Mucosa of gallbladder (tissue), 1 donor: ENCODE measurements around the gene UPF2. TPM values are rescaled to one million over a fixed set of nuclear protein-coding genes. Genes with fewer than 3 reads are reported as not detected.
"Not testable (repeated sequence)": the region's sequence is repeated elsewhere in the genome, so short reads cannot be mapped to it uniquely, and the experiment has no call there.

Source experiments
- DNase-seq: peaks from one replicate; pipeline ENCODE4 v3.0.0-alpha.2; 2020; ENCODE audit warnings: low spot score
- total RNA-seq: library from RNA; stranded (reverse); gene quantifications from one replicate; pipeline ENCODE4 v1.2.1, GENCODE V29; 2021
- donor health status: DM: no; HTN: no; CAD: no.

UPF2 gene, protein sequence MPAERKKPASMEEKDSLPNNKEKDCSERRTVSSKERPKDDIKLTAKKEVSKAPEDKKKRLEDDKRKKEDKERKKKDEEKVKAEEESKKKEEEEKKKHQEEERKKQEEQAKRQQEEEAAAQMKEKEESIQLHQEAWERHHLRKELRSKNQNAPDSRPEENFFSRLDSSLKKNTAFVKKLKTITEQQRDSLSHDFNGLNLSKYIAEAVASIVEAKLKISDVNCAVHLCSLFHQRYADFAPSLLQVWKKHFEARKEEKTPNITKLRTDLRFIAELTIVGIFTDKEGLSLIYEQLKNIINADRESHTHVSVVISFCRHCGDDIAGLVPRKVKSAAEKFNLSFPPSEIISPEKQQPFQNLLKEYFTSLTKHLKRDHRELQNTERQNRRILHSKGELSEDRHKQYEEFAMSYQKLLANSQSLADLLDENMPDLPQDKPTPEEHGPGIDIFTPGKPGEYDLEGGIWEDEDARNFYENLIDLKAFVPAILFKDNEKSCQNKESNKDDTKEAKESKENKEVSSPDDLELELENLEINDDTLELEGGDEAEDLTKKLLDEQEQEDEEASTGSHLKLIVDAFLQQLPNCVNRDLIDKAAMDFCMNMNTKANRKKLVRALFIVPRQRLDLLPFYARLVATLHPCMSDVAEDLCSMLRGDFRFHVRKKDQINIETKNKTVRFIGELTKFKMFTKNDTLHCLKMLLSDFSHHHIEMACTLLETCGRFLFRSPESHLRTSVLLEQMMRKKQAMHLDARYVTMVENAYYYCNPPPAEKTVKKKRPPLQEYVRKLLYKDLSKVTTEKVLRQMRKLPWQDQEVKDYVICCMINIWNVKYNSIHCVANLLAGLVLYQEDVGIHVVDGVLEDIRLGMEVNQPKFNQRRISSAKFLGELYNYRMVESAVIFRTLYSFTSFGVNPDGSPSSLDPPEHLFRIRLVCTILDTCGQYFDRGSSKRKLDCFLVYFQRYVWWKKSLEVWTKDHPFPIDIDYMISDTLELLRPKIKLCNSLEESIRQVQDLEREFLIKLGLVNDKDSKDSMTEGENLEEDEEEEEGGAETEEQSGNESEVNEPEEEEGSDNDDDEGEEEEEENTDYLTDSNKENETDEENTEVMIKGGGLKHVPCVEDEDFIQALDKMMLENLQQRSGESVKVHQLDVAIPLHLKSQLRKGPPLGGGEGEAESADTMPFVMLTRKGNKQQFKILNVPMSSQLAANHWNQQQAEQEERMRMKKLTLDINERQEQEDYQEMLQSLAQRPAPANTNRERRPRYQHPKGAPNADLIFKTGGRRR
- total RNA-seq, result 15.8 TPM

DNA sequence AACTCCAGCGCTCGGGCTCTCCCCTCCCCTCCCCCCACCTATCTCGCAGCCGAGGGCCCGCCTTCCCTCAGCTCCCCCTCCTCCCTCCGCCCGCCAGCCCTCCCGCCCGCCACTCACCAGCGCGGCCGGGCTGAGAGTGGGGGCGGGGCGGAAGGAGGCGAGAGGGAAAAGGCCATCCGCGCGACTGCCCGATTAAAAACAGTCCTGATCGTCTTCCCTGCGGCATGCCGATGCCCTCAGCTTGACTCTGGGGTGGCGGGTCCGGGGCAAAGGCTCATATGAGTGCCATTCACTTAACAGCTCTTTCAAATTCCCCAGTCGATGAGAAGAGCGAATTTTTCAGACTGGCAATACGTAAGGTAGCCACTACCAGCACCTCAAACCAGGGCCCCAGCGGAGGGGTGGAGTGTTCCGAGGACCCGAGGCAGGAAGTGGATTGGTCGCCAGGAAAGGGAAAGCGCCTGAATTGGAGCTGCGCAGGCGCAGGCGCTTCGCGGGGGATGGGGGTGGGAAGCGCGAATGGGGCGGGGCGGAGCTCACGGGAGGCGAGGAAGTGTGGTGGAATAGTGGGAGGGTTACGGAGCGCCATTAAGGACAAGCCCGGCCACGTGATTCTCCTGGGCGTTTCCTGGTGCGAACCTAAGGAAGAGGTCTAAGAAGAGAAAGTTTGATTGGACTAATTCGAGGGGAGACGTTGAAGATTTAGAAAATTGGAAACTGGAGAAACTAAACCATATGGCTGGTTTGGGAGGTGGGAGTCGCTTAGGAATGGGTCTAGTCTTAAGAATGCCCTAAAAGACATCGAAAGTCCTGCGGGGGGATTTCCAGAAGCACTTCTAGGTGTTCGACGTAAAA, at the start of gene UPF2:
UPF2 (minus strand) TSS at position 13 of the 855 bp plus-strand sequence. CDS start 7,386 bp downstream, outside the sequence.
- peak; percentile 99 for DNase-seq

DNA sequence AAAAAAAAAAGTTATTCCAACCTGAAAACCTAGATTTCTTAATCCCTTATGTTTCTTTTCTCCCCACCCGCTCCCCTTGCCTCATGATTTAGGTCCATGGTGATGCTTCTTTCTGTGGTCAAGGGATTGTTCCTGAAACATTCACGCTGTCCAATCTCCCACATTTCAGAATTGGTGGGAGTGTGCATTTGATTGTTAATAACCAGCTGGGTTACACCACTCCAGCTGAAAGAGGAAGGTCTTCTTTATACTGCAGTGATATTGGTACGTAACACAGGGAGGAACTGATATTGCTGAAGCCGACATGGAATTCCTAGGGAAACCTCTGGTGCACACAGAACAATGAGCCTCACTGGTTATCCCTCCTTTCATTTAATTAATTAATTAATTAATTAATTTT, 48.8 kb upstream of the UPF2 start:
- DNase-seq, result no peak

DNA sequence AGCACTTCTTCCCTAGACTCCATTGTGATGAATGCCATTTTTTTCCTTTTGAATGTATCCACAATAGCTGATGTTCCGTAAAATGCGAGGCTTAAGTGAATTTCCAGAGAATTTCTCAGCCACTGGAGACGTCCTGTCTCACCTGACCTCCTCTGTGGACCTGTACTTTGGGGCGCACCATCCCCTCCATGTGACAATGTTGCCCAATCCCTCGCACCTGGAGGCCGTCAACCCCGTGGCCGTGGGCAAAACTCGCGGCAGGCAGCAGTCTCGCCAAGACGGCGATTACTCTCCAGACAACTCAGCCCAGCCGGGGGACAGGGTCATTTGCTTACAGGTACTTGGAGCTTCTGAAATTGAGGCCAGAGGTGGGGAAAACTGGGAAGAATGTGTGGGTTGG, 46.3 kb upstream of the UPF2 start:
- no peak for DNase-seq

DNA sequence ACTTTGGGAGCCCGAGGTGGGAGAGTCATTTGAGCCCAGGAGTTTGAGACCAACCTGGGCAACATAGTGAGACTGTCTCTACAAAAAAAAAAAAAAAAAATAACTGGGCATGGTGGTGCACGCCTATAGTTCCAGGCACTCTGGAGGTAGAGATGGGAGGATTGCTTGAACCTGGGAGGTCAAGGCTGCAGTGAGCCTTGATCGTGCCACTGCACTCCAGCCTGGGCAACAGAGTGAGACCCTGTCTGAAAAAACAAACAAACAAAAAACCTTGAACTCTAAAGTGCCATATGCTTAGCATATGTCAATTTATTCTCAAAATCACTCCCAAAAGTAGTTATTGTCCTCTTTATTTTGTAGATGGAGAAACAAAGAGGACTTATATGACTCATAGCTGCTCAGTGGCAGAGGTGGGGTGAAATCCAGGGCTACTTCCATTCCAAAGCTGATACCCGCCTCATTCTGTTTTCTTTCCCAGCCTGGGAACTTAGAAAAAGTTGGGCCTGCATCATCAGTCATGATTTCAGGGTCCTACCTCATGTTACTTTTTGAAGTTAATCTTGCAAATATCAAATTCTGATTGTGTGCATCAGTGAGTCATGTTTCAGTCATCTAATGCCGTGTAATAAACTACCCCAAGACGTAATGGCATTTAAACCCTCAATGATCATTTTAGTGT, 39.4 kb upstream of the UPF2 start:
- DNase-seq, result no peak

DNA sequence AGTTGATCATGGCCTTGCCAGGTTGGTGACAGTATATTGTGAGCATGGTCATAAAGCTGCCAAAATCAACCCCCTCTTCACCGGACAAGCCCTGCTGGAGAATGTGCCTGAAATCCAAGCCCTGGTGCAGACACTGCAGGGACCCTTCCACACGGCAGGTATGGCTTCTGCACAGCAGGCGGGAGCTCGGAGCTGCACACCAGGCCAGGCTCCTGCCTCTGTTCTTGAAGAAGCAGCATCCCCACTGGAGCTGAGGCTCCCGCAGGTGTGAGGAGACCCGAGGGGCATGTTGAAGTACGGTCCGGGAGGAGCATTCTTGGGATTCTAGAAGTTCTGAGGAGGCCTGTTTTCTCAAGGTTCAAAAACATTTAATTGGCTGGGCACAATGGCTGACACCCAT, 38.9 kb upstream of the UPF2 start:
- no peak for DNase-seq

DNA sequence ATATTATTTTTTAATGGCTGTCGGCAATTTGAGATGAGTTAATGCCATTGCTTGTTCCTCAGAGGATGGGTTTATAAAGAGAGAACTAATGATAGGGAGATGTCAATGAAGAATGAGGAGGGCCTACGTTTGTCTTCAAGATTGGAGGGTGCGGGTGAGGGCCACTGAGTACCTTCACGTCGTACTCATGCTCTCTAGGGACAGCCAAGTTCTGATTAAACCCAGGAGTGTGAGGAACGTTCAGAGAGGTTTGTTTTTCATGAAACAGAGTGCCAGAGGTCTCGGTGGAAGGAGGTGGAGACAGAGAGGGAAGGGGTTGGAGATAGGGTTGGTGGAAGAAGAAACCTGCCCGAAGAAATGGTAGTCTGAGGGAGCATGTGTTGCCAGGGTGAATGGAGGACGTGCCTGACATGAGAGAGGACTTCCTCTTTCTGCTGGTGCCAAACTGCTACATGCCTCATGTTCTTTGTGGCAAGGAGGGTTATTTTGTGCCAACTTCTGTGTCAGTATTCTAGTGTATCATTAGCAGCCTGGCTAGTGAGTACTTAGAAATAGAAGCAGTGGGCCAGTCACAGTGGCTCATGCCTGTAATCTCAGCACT, 35.1 kb upstream of the UPF2 start:
- no peak for DNase-seq

DNA sequence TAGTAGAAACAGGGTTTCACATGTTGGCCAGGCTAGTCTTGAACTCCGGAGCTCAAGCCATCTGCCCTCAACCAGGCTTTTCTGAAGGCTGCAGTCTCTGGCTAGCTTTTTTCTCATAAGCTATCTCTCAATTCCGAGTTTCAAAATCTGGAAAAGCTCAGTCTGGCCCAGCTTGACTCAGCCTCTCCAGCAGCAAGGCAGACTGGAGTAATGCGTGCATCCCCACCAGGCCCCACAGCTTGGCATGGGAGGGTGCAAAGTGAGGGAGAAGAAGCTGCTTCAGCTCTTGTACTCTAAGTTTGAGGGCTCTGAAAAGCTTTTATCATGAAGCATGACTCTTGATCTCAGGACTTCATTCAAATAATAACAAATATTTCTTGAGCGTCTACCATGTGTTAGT, 30.9 kb upstream of the UPF2 start:
- no peak for DNase-seq

DNA sequence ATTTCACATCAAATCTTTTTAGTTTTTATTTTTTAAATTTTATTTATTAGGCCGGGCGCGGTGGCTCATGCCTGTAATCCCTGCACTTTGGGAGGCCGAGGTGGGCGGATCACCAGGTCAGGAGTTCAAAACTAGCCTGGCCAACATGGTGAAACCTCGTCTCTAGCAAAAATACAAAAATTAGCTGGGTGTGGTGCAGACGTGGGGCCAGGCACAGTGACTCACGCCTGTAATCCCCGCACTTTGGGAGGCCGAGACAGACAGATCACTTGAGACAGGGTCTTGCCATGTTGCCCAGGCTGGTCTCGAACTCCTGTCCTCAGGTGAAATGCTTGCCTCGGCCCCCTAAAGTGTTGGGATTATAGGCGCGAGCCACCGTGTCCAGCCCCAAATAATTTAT, 28.8 kb upstream of the UPF2 start:
- not testable (repeated sequence) for DNase-seq

DNA sequence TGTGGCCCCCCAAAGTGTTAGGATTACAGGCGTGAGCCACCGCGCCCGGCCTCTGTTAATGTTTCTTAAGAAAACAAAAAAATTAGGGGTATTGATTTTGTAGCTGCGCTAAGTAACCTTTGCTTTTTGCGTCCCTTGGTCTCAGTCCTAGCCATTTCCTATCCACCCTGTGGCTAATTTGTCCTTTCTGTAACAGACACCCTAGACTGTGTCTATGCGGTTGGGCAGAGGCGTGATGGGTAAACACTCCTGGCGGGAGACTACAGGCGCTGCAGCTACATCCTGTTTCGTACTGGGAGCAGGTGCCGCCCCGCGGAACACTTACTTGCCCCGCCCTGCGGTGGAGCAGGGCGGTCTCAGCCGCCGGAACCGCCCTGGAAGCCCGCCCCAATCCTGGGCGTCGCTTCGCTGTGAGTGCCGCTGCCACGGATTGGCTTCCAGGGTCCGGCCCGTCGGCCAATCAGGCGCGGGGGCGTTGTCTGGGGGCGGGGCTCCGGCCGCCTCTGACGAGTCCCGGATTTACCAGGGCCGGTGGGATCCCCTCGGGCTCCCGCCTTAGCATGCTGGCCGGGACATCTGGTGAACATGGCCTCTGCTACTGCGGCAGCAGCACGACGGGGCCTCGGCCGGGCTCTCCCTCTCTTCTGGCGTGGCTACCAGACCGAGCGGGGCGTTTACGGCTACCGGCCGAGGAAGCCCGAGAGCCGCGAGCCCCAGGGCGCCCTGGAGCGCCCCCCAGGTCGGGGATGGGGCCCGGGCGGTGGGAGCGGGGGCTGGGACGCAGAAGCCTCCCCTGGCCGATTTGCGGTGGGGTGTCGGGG, 26.1 kb upstream of the UPF2 start, which contains the start of gene DHTKD1:
DHTKD1 (plus strand) TSS at position 506 of the 821 bp plus-strand sequence; CDS start at position 586, 80 bp downstream.
- peak; percentile 98 for DNase-seq

DNA sequence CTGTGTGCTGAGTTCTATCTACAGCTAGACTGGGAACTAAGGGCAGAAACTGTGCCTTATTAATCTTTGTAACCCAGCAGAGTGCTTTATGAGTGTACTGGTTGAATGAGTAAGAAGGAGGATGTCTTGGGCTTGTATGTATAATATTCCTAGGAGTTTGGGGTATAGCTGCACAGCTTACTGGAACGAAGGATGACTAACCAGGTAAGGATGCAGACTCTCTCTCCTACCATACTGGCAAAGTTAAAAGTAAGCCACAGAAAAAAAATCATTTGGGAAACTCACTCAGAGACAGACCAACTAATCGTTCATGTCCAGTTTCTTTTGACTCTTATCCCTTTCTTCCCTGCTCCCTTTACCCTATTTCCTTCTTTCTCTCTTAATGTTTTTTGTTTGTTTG, 24.7 kb upstream of the UPF2 start:
- DNase-seq, result no peak

DNA sequence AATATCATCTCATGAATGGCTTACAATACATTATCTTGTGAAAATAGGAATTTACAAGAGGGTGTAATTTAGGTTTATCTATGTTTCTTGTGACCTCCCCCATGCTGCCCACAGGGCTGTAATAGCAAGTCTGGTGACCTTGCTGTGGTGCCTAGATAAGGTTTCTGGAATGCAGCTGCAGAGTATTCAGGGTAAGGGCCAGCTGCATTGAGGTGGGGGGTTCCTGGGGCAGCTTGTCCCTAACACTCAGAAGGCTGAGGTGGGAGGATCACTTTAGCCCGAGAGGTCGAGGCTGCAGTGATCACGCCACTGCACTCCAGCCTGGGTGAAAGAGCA, 20.8 kb upstream of the UPF2 start:
- DNase-seq, result no peak

DNA sequence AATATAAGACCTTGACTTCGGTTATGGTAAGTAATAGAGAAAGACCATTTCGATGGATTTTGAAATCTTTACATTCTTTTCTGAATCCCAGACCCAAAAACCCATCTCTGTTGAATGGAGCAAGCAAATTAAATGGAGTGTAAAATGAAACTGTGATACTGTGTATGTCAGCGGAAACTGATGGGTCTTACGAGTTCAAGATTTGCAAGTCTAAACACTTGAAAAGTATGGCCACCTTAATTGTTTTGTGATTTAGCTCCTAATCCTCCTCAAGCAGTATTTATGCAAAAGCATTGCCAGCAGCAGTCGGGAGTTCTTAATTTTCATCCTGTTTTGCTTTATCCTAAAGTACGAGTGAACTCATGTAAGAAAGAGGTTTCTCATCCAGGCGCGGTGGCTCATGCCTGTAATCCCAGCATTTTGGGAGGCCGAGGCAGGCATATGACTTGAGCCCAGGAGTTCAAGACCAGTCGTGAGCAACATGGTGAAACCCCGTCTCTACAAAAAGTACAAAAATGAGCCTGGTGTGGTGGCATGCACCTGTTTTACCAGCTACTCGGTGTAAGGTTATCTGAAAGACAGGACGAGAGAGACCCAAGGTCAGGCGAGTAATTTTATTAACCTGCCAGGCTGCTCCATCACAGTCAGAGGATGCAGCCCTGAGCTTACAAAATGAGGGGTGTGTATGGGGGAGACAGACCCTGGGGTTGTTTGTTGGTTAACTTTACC, 20.3 kb upstream of the UPF2 start:
- no peak for DNase-seq

DNA sequence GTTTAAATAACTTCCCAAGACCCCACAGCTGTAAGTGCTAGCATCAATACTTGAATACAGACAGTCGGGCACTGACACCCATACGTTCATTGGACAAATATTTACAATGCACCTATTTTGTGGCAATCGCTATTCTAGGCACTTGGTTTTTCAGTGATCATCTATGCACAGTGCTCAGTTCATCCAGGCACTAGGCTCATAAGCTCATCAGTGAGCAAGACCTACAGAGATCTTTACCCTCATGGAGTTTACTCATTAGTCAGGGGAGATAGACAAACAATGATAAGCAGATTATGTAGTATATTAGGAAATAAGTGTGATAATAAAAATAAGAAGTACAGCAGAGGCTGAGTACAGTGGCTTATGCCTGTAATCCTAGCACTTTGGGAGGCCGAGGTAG, 18.5 kb upstream of the UPF2 start:
- no peak for DNase-seq

DNA sequence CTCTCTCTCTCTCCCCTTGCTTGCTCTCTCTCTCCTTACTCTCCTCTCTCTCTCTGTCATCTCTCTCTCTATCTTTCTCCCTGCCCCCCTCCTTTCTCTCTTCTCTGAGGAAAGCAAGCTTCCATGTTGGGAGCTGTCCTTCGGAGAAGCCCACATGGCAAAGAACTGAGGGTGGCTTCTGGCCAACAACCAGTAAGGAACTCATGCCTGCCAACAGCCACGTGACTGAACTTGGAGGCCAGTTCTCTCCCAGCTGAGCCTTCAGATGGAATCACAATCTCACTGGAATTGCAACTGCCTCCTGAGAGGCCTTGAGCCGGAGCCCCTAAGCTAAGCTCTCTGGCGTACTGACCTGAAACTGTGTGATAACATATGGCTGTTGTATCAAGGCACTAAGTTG, 14.1 kb upstream of the UPF2 start:
- no peak for DNase-seq

DNA sequence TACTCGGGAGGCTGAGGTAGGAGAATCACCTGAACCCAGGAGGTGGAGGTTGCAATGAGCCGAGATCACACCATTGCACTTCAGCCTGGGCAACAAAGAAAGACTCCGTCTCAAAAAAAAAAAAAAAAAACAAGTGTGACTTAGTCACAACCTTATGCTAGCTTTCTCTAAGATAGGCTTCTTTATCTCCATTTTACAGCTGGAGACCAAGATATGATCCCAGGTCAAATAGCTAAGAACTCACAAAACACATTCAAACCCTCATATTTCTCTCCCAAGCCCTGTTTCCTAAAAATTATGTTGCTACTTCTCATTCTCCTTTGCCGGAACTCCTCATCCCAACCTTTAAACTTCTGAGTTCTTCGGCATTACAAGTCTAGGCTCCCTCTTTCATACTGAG, 13.1 kb upstream of the UPF2 start:
- DNase-seq, result no peak

DNA sequence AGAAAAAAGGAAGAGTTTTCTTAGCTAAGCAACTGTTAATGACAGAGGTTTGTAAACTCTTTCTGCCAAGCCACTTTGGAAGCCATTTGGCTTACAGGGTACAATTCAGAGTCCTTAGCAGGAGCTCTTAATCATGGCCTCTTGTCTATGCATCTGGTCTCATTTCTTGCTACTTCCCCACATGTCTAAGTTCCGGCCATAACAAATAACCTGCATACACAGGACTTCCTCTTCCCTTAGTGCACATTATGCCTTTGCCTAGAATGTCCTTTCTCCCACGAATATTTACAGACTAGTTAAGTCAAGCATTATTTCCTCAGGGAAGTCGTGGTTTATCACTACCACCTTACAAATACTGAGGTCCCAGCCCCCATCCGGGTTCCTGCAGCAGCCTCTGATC, 8.6 kb upstream of the UPF2 start:
- no peak for DNase-seq

DNA sequence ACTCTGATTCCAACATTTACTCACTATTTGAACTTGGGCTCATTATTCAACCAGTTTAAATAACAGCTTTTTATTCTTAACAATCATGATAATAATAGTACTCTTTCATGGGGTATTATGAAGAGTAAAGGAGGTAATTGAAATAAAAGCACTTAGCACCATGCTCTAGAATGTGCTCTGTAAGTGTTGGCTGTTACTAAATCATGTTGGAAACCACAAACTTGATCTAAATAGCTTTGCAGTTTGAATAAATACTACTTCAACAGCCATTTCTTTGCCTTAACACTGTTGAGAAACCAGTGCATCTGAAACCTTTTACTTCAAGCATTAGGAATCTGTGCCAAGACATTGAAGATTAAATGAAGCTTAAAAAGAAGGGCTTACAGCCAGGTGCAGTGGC, 7.9 kb upstream of the UPF2 start:
- no peak for DNase-seq

DNA sequence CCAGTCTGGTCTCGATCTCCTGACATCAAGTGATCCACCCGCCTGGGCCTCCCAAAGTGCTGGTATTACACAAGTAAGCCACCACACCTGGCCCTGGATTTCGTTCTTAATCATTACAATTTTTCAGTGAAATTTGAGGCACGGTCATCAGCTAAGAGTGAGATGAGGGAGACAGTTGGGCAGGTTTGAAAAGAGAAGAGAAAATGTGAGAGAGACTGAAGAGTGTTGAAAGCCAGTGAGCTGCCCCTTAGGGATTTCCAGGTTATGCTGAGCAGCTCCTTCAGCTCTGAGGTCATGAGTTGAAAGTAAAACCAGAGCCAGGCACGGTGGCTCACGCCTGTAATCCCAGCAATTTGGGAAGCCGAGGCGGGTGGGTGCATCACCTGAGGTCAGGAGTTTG, 5.9 kb upstream of the UPF2 start:
- no peak for DNase-seq

DNA sequence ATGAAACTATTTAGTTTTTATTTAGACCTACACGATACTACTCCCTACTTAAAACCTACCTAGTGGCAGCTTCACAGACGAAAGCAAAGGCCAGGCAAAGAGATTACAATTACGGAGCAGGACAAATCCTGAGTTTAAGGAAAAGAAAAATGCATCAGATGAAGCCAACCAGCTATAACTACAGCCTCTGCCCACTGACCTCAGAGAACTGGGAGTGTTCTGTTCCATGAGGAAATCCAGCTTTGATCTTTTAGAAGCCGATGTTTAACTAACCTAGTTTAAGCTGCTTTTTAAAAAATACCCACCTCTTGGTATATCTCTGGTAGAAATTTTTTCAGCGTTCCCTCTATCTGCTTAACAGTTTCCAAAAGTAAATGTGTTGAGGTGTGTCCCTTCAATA, 3.0 kb upstream of the UPF2 start:
- DNase-seq, result no peak
